H9 (cell line): ENCODE measurements around the gene CERS5. TPM values are rescaled to one million over a fixed set of nuclear protein-coding genes. Genes with fewer than 3 reads are reported as not detected.

Source experiments
- DNase-seq: peaks from one replicate; pipeline ENCODE4 v3.0.0-alpha.2; 2017
- H2AFZ ChIP-seq: one replicate; pipeline ENCODE4 v1.6.1; 2013; ENCODE audit warnings: mild to moderate bottlenecking, low read length, control low read depth, moderate library complexity
- H2AK5ac ChIP-seq: 2 replicates; pipeline ENCODE4 v1.6.1; 2013; ENCODE audit warnings: low read length, control low read depth, mixed read lengths; ENCODE audit not compliant: insufficient read length
- H2BK120ac ChIP-seq: one replicate; pipeline ENCODE4 v1.6.1; 2013; ENCODE audit warnings: low read depth, mild to moderate bottlenecking, low read length, control low read depth, inconsistent platforms; ENCODE audit not compliant: poor library complexity, severe bottlenecking
- H2BK12ac ChIP-seq: 2 replicates; pipeline ENCODE4 v1.6.1; 2013; ENCODE audit warnings: low read length, control low read depth, mixed read lengths, low read depth; ENCODE audit not compliant: insufficient read length
- H2BK15ac ChIP-seq: 2 replicates; pipeline ENCODE4 v1.6.1; 2013; ENCODE audit warnings: low read depth, low read length, control low read depth
- H2BK20ac ChIP-seq: one replicate; pipeline ENCODE4 v1.6.1; 2013; ENCODE audit warnings: low read depth, mild to moderate bottlenecking, low read length, control low read depth, inconsistent platforms; ENCODE audit not compliant: poor library complexity, severe bottlenecking
- H2BK5ac ChIP-seq: 2 replicates; pipeline ENCODE4 v1.6.1; 2013; ENCODE audit warnings: low read length, control low read depth, mixed read lengths; ENCODE audit not compliant: insufficient read length
- H3K14ac ChIP-seq: 2 replicates; pipeline ENCODE4 v1.6.1; 2013; ENCODE audit warnings: low read length, control low read depth; ENCODE audit not compliant: insufficient read depth
- H3K18ac ChIP-seq: 2 replicates; pipeline ENCODE4 v1.6.1; 2013; ENCODE audit warnings: low read depth, mild to moderate bottlenecking, mixed read lengths, low read length, control low read depth; ENCODE audit not compliant: insufficient read length
- H3K23ac ChIP-seq: 2 replicates; pipeline ENCODE4 v1.6.1; 2013; ENCODE audit warnings: low read length, control low read depth, mixed read lengths, low read depth; ENCODE audit not compliant: insufficient read length
- H3K23me2 ChIP-seq: 2 replicates; pipeline ENCODE4 v1.6.1; 2013; ENCODE audit warnings: low read depth, mild to moderate bottlenecking, mixed read lengths, low read length, control low read depth; ENCODE audit not compliant: insufficient read length, poor library complexity, severe bottlenecking
- H3K27ac ChIP-seq: 2 replicates; pipeline ENCODE4 v1.5.1; 2013; ENCODE audit warnings: low read length, control low read depth, mixed read lengths, low read depth; ENCODE audit not compliant: insufficient read length
- H3K27me3 ChIP-seq: 2 replicates; pipeline ENCODE4 v1.6.1; 2013; ENCODE audit warnings: low read length, control low read depth, inconsistent platforms; ENCODE audit not compliant: insufficient read depth
- H3K4ac ChIP-seq: 2 replicates; pipeline ENCODE4 v1.6.1; 2013; ENCODE audit warnings: low read depth, mild to moderate bottlenecking, control low read depth, inconsistent platforms, low read length, moderate library complexity
- H3K4me1 ChIP-seq: 2 replicates; pipeline ENCODE4 v1.6.1; 2013; ENCODE audit warnings: low read length, control low read depth, inconsistent platforms; ENCODE audit not compliant: insufficient read depth
- H3K4me2 ChIP-seq: 2 replicates; pipeline ENCODE4 v1.6.1; 2013; ENCODE audit warnings: low read length, control low read depth, mixed read lengths; ENCODE audit not compliant: insufficient read length, insufficient read depth
- H3K56ac ChIP-seq: 2 replicates; pipeline ENCODE4 v1.6.1; 2013; ENCODE audit warnings: low read depth, mild to moderate bottlenecking, mixed read lengths, low read length, control low read depth; ENCODE audit not compliant: insufficient read length
- H3K79me1 ChIP-seq: 2 replicates; pipeline ENCODE4 v1.6.1; 2013; ENCODE audit warnings: low read depth, mild to moderate bottlenecking, moderate library complexity, low read length, control low read depth, inconsistent platforms; ENCODE audit not compliant: insufficient read depth, poor library complexity, severe bottlenecking
- H3K79me2 ChIP-seq: 2 replicates; pipeline ENCODE4 v1.6.1; 2013; ENCODE audit warnings: low read length, control low read depth, inconsistent platforms; ENCODE audit not compliant: insufficient read depth
- H3K9ac ChIP-seq: 2 replicates; pipeline ENCODE4 v1.6.1; 2013; ENCODE audit warnings: low read length, control low read depth, mixed read lengths; ENCODE audit not compliant: insufficient read length; ENCODE audit errors: extremely low read depth
- H3K9me3 ChIP-seq: one replicate; pipeline ENCODE4 v1.6.1; 2013; ENCODE audit warnings: low read depth, low read length, inconsistent platforms; ENCODE audit not compliant: control insufficient read depth
- H3T11ph ChIP-seq: one replicate; pipeline ENCODE4 v1.6.1; 2013; ENCODE audit warnings: mild to moderate bottlenecking, low read length, control low read depth, inconsistent platforms
- H4K20me1 ChIP-seq: one replicate; pipeline ENCODE4 v1.6.1; 2013; ENCODE audit not compliant: control insufficient read depth, insufficient read length, insufficient read depth
- H4K5ac ChIP-seq: 2 replicates; pipeline ENCODE4 v1.6.1; 2013; ENCODE audit warnings: low read depth, mild to moderate bottlenecking, mixed read lengths, low read length, control low read depth; ENCODE audit not compliant: insufficient read length
- H4K8ac ChIP-seq: replicated peaks from 2 replicates; pipeline ENCODE4 v1.6.1; 2013; ENCODE audit warnings: low read length, control low read depth, mixed read lengths, low read depth; ENCODE audit not compliant: insufficient read length
- H4K91ac ChIP-seq: 2 replicates; pipeline ENCODE4 v1.6.1; 2013; ENCODE audit warnings: low read depth, mild to moderate bottlenecking, moderate library complexity, mixed read lengths, low read length, control low read depth; ENCODE audit not compliant: insufficient read length
- H3K27ac Mint-ChIP-seq, 3 experiments: 2 replicates in 2 of 3; 3 replicates in 1 of 3; pipeline ENCODE4 v1.8.0; 2020 to 2021; ENCODE audit warnings: mixed read lengths in 3 of 3, mild to moderate bottlenecking in 1 of 3, moderate library complexity in 1 of 3
- H3K27me3 Mint-ChIP-seq: 2 replicates; pipeline ENCODE4 v1.8.0; 2021; ENCODE audit warnings: low read depth, mild to moderate bottlenecking, moderate library complexity, mixed read lengths
- H3K36me3 Mint-ChIP-seq, 3 experiments: 2 replicates in 2 of 3; 3 replicates in 1 of 3; pipeline ENCODE4 v1.8.0; 2020 to 2021; ENCODE audit warnings: low read depth in 3 of 3, mixed read lengths in 3 of 3; ENCODE audit not compliant: insufficient read depth in 1 of 3
- H3K4me1 Mint-ChIP-seq, 2 experiments: 2 replicates each; pipeline ENCODE4 v1.8.0; 2020; ENCODE audit warnings: mixed read lengths in 2 of 2
- H3K4me3 Mint-ChIP-seq, 2 experiments: 2 replicates in 1 of 2; 3 replicates in 1 of 2; pipeline ENCODE4 v1.8.0; 2020 to 2021; ENCODE audit warnings: mild to moderate bottlenecking in 2 of 2, mixed read lengths in 2 of 2, moderate library complexity in 1 of 2
- H3K9me3 Mint-ChIP-seq, 2 experiments: 2 replicates in 1 of 2; 3 replicates in 1 of 2; pipeline ENCODE4 v1.8.0; 2020; ENCODE audit warnings: mild to moderate bottlenecking in 2 of 2, mixed read lengths in 2 of 2, moderate library complexity in 1 of 2
- CTCF ChIP-seq: fragments of 200-600 bp; sonication (generic); conservative IDR thresholded peaks from 3 replicates; pipeline ENCODE4 v1.8.0; 2021; ENCODE audit warnings: antibody characterized with exemption, mild to moderate bottlenecking
- WGBS: extraction: QIAGEN DNeasy Blood & Tissue Kit; methylation state at CpG from one replicate; pipeline ENCODE4 v1.1.7; 2013; ENCODE audit warnings: missing lambda C conversion rate, low lambda C conversion rate, mixed read lengths; ENCODE audit not compliant: insufficient read length; ENCODE audit errors: extremely low coverage; 5-methylcytosine and 5-hydroxymethylcytosine counted together
- total RNA-seq: library from RNA; stranded (reverse); gene quantifications from 2 replicates; pipeline ENCODE4 v1.2.1, GENCODE V29; 2021

The CERS5 gene
- total RNA-seq, 1 experiment from 2014 or later = 68.8 TPM

DNA sequence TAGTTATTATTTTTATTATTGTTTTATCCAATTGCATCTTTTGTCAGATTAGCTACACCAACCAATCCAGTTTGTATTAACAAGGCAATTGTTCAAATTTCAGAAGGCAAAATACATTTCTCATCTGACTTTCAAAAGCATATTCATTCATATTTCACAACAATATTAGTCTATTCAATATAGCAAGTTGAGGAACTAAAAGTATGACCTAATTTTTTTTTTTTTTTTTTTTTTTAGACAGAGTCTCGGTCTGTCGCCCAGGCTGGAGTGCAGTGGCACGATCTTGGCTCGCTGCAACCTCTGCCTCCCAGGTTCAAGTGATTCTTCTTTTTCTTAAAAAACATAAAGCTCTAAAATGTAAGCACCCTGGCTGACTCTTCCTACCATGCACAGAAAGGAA lies 37.9 kb downstream of the CERS5 start:
- H3K23ac ChIP-seq = no peak overlapping the region
- H2AK5ac ChIP-seq = no peak overlapping the region
- H3K4me2 ChIP-seq = no peak overlapping the region
- no peak overlapping the region for H4K5ac ChIP-seq
- H2AFZ ChIP-seq = no peak overlapping the region
- no peak overlapping the region for H2BK15ac ChIP-seq
- no peak overlapping the region for H2BK120ac ChIP-seq
- H3K4me1 ChIP-seq = no peaks in the 10 kb centered on the region
- H4K20me1 ChIP-seq = no peaks in the 10 kb centered on the region
- no peak overlapping the region for H3K18ac ChIP-seq
- Mint-ChIP-seq H3K27ac (no peak overlapping the region), H3K4me3 (no peak overlapping the region), H3K4me1 (no peaks in the 10 kb centered on the region), H3K9me3 (no peaks in the 10 kb centered on the region), H3K36me3 (peaks cover 13 to 60% (median 30%) of the 10 kb centered on the region in 3 experiments; a peak in 6 of 7 replicates), H3K27me3 (no peaks in the 10 kb centered on the region)
- no peak overlapping the region for H2BK5ac ChIP-seq
- H3K9me3 ChIP-seq = no peaks in the 10 kb centered on the region
- no peaks in the 10 kb centered on the region for H3K27me3 ChIP-seq
- H2BK12ac ChIP-seq = no peak overlapping the region
- no peak overlapping the region for H3K4ac ChIP-seq
- H3K9ac ChIP-seq = no peak overlapping the region
- no peak overlapping the region for H3K27ac ChIP-seq
- no peak overlapping the region for H3T11ph ChIP-seq
- no peaks in the 10 kb centered on the region for H3K79me2 ChIP-seq
- H3K56ac ChIP-seq = no peak overlapping the region
- no peaks in the 10 kb centered on the region for H3K79me1 ChIP-seq
- no peak overlapping the region for H4K8ac ChIP-seq
- no peak overlapping the region for H3K14ac ChIP-seq
- TF ChIP-seq CTCF = no peak
- no peaks in the 10 kb centered on the region for H3K23me2 ChIP-seq
- DNase-seq = no peak
- WGBS = no CpG with 5 or more reads among the region's 4 CpGs
- no peak overlapping the region for H2BK20ac ChIP-seq
- no peak overlapping the region for H4K91ac ChIP-seq
